HepG2 (cell line): ENCODE results near the gene ACOX3. TPM values are rescaled to one million over a fixed set of nuclear protein-coding genes. Genes with fewer than 3 reads are reported as not detected.

Experiments used
- ATAC-seq: fragments of 200-7000 bp; cut with Tn5 transposase; 3 replicates; pipeline ENCODE4 v1.9.1; 2020; ENCODE audit warnings: mild to moderate bottlenecking, moderate library complexity
- BruUV-seq: library from RNA; stranded (reverse); fragments of 400-500 nt; replicated peaks from 2 replicates; lab custom pipeline; 2021; lab: Mats Ljungman, UMichigan
- CTCF ChIA-PET: fragments of 300-600 bp; formaldehyde crosslinking; extraction: SDS; loops from one replicate; lab custom pipeline; 2021; ENCODE audit warnings: low total read pairs, inconsistent platforms, low intra/inter-chr PET ratio; lab: Yijun Ruan, JAX
- POLR2A ChIA-PET: fragments of 350-600 bp; sonication (Branson Sonifier 250); formaldehyde crosslinking; loops from one replicate; lab custom pipeline; 2020; ENCODE audit warnings: antibody characterized with exemption, inconsistent platforms; lab: Yijun Ruan, JAX
- DNase-seq: peaks from one replicate; pipeline ENCODE4 v3.0.0-alpha.2; 2015; ENCODE audit warnings: low spot score
- FAIRE-seq: peaks from 3 replicates; lab custom pipeline; 2011; peaks lifted over from hg19 to GRCh38; lab: Jason Lieb, UNC
- H2AFZ ChIP-seq: one replicate; pipeline ENCODE4 v1.6.1; 2011; ENCODE audit warnings: low read length, inconsistent platforms
- H3K27ac ChIP-seq: fragments of 300-600 bp; 3 replicates; pipeline ENCODE4 v1.8.0; 2011; ENCODE audit warnings: mixed run types, mild to moderate bottlenecking, mixed read lengths, low read length, inconsistent platforms; ENCODE audit not compliant: insufficient read depth; ENCODE audit errors: extremely low read length
- H3K27me3 ChIP-seq, 2 experiments: fragments of 200-600 bp in 1 of 2; 2 replicates in 1 of 2; 3 replicates in 1 of 2; pipeline versions ENCODE4 v1.6.0 to v1.8.0; 2011; ENCODE audit warnings: low read length in 2 of 2, mild to moderate bottlenecking in 2 of 2, moderate library complexity in 2 of 2, inconsistent platforms in 1 of 2; ENCODE audit not compliant: insufficient read depth in 2 of 2, control insufficient read depth in 1 of 2
- H3K36me3 ChIP-seq, 2 experiments: fragments of 200-600 bp in 1 of 2; replicated peaks in 1 of 2; 2 replicates in 1 of 2; 3 replicates in 1 of 2; pipeline versions ENCODE4 v1.5.1 to v1.8.0; 2011; ENCODE audit warnings: low read length in 2 of 2, inconsistent platforms in 1 of 2; ENCODE audit not compliant: insufficient read depth in 2 of 2, control insufficient read depth in 1 of 2
- H3K4me1 ChIP-seq: 2 replicates; pipeline ENCODE4 v1.5.1; 2012; ENCODE audit warnings: low read length, inconsistent platforms; ENCODE audit not compliant: insufficient read depth
- H3K4me2 ChIP-seq: 2 replicates; pipeline ENCODE4 v1.6.0; 2011; ENCODE audit warnings: low read depth, low read length, inconsistent platforms
- H3K4me3 ChIP-seq, 3 experiments: fragments of 200-600 bp in 1 of 3; sonication (generic), shearing (Covaris generic) in 1 of 3; replicated peaks in 1 of 3; 2 replicates each; pipeline ENCODE4 v1.5.1; 2011 to 2016; ENCODE audit warnings: low read length in 3 of 3, inconsistent platforms in 2 of 3, low read depth in 2 of 3, mild to moderate bottlenecking in 2 of 3, control low read depth in 1 of 3, mixed read lengths in 1 of 3; ENCODE audit not compliant: insufficient read depth in 1 of 3
- H3K79me2 ChIP-seq: one replicate; pipeline ENCODE4 v1.6.1; 2011; ENCODE audit warnings: low read length, inconsistent platforms; ENCODE audit not compliant: insufficient read depth
- H3K9ac ChIP-seq: 2 replicates; pipeline ENCODE4 v1.6.0; 2011; ENCODE audit warnings: mild to moderate bottlenecking, low read depth, low read length, inconsistent platforms; ENCODE audit not compliant: insufficient read depth
- H3K9me3 ChIP-seq: 2 replicates; pipeline ENCODE4 v1.5.1; 2012; ENCODE audit warnings: mild to moderate bottlenecking, low read length
- H4K20me1 ChIP-seq: 2 replicates; pipeline ENCODE4 v1.6.0; 2011; ENCODE audit warnings: inconsistent platforms, mild to moderate bottlenecking, low read length, moderate library complexity; ENCODE audit not compliant: insufficient read depth
- ARID2 ChIP-seq: sonication (generic); formaldehyde crosslinking; IDR thresholded peaks from 2 replicates; pipeline ENCODE4 v1.8.1; 2022; ENCODE audit warnings: mild to moderate bottlenecking, missing genetic modification reagents, borderline replicate concordance
- POGK ChIP-seq: sonication (generic); formaldehyde crosslinking; conservative IDR thresholded peaks from 2 replicates; pipeline ENCODE4 v1.8.0; 2022; ENCODE audit warnings: mild to moderate bottlenecking, moderate library complexity, missing genetic modification reagents
- RBAK ChIP-seq: sonication (generic); formaldehyde crosslinking; IDR thresholded peaks from 2 replicates; pipeline ENCODE4 v1.5.1; 2020; ENCODE audit warnings: mild to moderate bottlenecking, missing genetic modification reagents
- SNAPC2 ChIP-seq: sonication (generic); formaldehyde crosslinking; IDR thresholded peaks from 2 replicates; pipeline ENCODE4 v1.8.1; 2022; ENCODE audit warnings: mild to moderate bottlenecking, missing genetic modification reagents
- SOX6 ChIP-seq, 2 experiments: fragments of 450-650 bp in 1 of 2; sonication (generic) in 1 of 2; formaldehyde crosslinking in 1 of 2; IDR thresholded peaks; 2 replicates each; pipeline versions ENCODE4 v1.4.0 to v1.6.1; 2017 to 2020; ENCODE audit warnings: antibody characterized with exemption in 1 of 2, mild to moderate bottlenecking in 1 of 2, missing genetic modification reagents in 1 of 2
- TARDBP ChIP-seq: sonication (generic); formaldehyde crosslinking; IDR thresholded peaks from 2 replicates; pipeline ENCODE4 v1.8.0; 2022; ENCODE audit warnings: mild to moderate bottlenecking, missing genetic modification reagents
- TBL1XR1 ChIP-seq: fragments of 150-350 bp; IDR thresholded peaks from 2 replicates; pipeline ENCODE4 v1.6.1; 2014; ENCODE audit warnings: borderline replicate concordance, low read length; ENCODE audit not compliant: partially characterized antibody
- THAP7 ChIP-seq: sonication (generic); formaldehyde crosslinking; IDR thresholded peaks from 2 replicates; pipeline ENCODE4 v1.8.1; 2023; ENCODE audit warnings: mild to moderate bottlenecking, missing genetic modification reagents
- ZBTB3 ChIP-seq: sonication (generic); formaldehyde crosslinking; IDR thresholded peaks from 2 replicates; pipeline ENCODE4 v1.4.0; 2020; ENCODE audit warnings: low read depth, mild to moderate bottlenecking, moderate library complexity, missing genetic modification reagents, borderline replicate concordance
- ZFX ChIP-seq: sonication (generic); formaldehyde crosslinking; IDR thresholded peaks from 2 replicates; pipeline ENCODE4 v1.4.0; 2020; ENCODE audit warnings: mild to moderate bottlenecking, low read depth, missing genetic modification reagents, moderate library complexity
- ZNF800 ChIP-seq: sonication (generic); formaldehyde crosslinking; IDR thresholded peaks from 2 replicates; pipeline ENCODE4 v1.4.0; 2020; ENCODE audit warnings: missing genetic modification reagents
- ZNF891 ChIP-seq: sonication (generic); formaldehyde crosslinking; IDR thresholded peaks from 2 replicates; pipeline ENCODE4 v1.5.0; 2020; ENCODE audit warnings: mild to moderate bottlenecking, missing genetic modification reagents
- WGBS: methylation state at CpG from one replicate; pipeline ENCODE4 v1.1.6; 2017; ENCODE audit warnings: low lambda C conversion rate; 5-methylcytosine and 5-hydroxymethylcytosine counted together
- in situ Hi-C: cut with HindIII; loops from 2 replicates; pipeline ENCODE4 v1.10.0; 2017; ENCODE audit warnings: low pct_unique_long_range_greater_than_20kb; ENCODE audit not compliant: extremely low pct_ligation_motif_present
- intact Hi-C: fragments of 100-400 bp; cut with micrococcal nuclease; formaldehyde crosslinking; loops from one replicate; pipeline ENCODE4 v1.10.0; 2022; ENCODE audit not compliant: unreplicated experiment
- polyA plus RNA-seq, 8 experiments: library from polyadenylated mRNA; depleted of rRNA in 3 of 8; stranded (reverse) in 7 of 8; unstranded in 1 of 8; fragments of >200 nt; fragmentation: Illumina TruSeq in 4 of 8; extraction: Trizol in 4 of 8; gene quantifications; 2 replicates each; pipeline versions ENCODE4 v1.2.1 to v1.2.3, GENCODE V29; 2011 to 2016; ENCODE audit warnings: low read depth in 4 of 8, missing spikeins in 1 of 8, mixed read lengths in 1 of 8; ENCODE audit not compliant: insufficient read depth in 1 of 8
- total RNA-seq, 5 experiments: library from RNA; depleted of rRNA; stranded (reverse); fragments of >200 nt; fragmentation: Illumina TruSeq; extraction: Trizol; gene quantifications; 2 replicates each; pipeline ENCODE4 v1.2.3, GENCODE V29; 2016; ENCODE audit warnings: low read depth in 1 of 5
- TF ChIP-seq, protein P1 (sequence below): sonication (generic); formaldehyde crosslinking; IDR thresholded peaks from 2 replicates; pipeline ENCODE4 v1.4.0; 2020; ENCODE audit warnings: missing genetic modification reagents

ACOX3 gene
- total and polyA plus RNA-seq, 2 of the 13 experiments (the other 11 are each of a cell fraction or from before 2014, with no cell fraction given) = 4.2 to 17.8 TPM

GRCh38 chr4:8353158-8353669, 87.3 kb downstream of the ACOX3 start (continued):
- TF ChIP-seq, protein P1, sequence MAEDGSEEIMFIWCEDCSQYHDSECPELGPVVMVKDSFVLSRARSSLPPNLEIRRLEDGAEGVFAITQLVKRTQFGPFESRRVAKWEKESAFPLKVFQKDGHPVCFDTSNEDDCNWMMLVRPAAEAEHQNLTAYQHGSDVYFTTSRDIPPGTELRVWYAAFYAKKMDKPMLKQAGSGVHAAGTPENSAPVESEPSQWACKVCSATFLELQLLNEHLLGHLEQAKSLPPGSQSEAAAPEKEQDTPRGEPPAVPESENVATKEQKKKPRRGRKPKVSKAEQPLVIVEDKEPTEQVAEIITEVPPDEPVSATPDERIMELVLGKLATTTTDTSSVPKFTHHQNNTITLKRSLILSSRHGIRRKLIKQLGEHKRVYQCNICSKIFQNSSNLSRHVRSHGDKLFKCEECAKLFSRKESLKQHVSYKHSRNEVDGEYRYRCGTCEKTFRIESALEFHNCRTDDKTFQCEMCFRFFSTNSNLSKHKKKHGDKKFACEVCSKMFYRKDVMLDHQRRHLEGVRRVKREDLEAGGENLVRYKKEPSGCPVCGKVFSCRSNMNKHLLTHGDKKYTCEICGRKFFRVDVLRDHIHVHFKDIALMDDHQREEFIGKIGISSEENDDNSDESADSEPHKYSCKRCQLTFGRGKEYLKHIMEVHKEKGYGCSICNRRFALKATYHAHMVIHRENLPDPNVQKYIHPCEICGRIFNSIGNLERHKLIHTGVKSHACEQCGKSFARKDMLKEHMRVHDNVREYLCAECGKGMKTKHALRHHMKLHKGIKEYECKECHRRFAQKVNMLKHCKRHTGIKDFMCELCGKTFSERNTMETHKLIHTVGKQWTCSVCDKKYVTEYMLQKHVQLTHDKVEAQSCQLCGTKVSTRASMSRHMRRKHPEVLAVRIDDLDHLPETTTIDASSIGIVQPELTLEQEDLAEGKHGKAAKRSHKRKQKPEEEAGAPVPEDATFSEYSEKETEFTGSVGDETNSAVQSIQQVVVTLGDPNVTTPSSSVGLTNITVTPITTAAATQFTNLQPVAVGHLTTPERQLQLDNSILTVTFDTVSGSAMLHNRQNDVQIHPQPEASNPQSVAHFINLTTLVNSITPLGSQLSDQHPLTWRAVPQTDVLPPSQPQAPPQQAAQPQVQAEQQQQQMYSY (CRISPR knock-in tag) = no peak
- TF ChIP-seq SOX6 (IDR thresholded peaks at IDR 0.05) (no peak), SOX6 (CRISPR knock-in tag; IDR thresholded peaks at IDR 0.05) (no peak), ZNF891 (no peak), SNAPC2 (no peak)

- Histone ChIP-seq H4K20me1 (no peaks in the 10 kb centered on the region; the same call in 1 of the 2 replicates), H3K4me3 (no peak overlapping the region), H3K4me1 (peaks cover 22% of the 10 kb centered on the region), H3K79me2 (no peaks in the 10 kb centered on the region), H3K27ac (no peak overlapping the region), H3K9me3 (no peaks in the 10 kb centered on the region), H3K36me3 (no peaks in the 10 kb centered on the region), H3K9ac (no peak overlapping the region), H2AFZ (no peak overlapping the region), H3K4me2 (peak overlapping the region; percentile 5; the same call in 1 of the 2 replicates), H3K27me3 (peaks cover 7 to 15% of the 10 kb centered on the region in 2 experiments; a peak in 4 of 5 replicates)
- DNase-seq = no peak
- ATAC-seq = peak; percentile 15
- TF ChIP-seq POGK (no peak), TARDBP (CRISPR knock-in tag) (no peak), THAP7 (CRISPR knock-in tag) (no peak), ARID2 (CRISPR knock-in tag) (no peak), ZBTB3 (CRISPR knock-in tag) (no peak), RBAK (CRISPR knock-in tag) (no peak), ZFX (CRISPR knock-in tag) (no peak), ZNF800 (CRISPR knock-in tag) (no peak), TBL1XR1 (no peak)
- ChIA-PET POLR2A (no interaction called here), CTCF (no interaction called here)
- no TSS peak for BruUV-seq
- intact Hi-C loops = no loop called here
- WGBS = 61% methylated on average over 7 of the region's 20 CpGs
- FAIRE-seq = no peak
- in situ Hi-C loops = no loop called here
Measured at GRCh38 chr4:8352368-8353157, 88.0 kb downstream of the ACOX3 start.
